ENCODE results near the gene TJP2.
"Not testable (repeated sequence)": the region's sequence is repeated elsewhere in the genome, so short reads cannot be mapped to it uniquely, and the experiment has no call there.

Gene TJP2

GRCh38 chr9:69297300-69297980, 123.4 kb downstream of the TJP2 start:
- DNase-seq: no peak

- no peak for DNase-seq
Observed at GRCh38 chr9:69299315-69299714, 125.2 kb downstream of the TJP2 start.

GRCh38 chr9:69299826-69300225, 125.7 kb downstream of the TJP2 start:
- DNase-seq: no peak

- DNase-seq: no peak
Observed at GRCh38 chr9:69303331-69303730, 129.3 kb downstream of the TJP2 start.

- DNase-seq: not testable (repeated sequence)
Observed at GRCh38 chr9:69306895-69307445, 132.9 kb downstream of the TJP2 start.

- no peak for DNase-seq
Observed at GRCh38 chr9:69307446-69308205, 133.5 kb downstream of the TJP2 start.

GRCh38 chr9:69308206-69308931, 134.3 kb downstream of the TJP2 start:
- DNase-seq: no peak

GRCh38 chr9:69313175-69313574, 139.1 kb downstream of the TJP2 start:
- DNase-seq: no peak

GRCh38 chr9:69314547-69314946, 140.5 kb downstream of the TJP2 start:
- no peak for DNase-seq

GRCh38 chr9:69317081-69317480, 143.0 kb downstream of the TJP2 start:
- no peak for DNase-seq

- DNase-seq: no peak
Observed at GRCh38 chr9:69317894-69318293, 143.8 kb downstream of the TJP2 start.

GRCh38 chr9:69319324-69320025, 145.4 kb downstream of the TJP2 start:
- DNase-seq: no peak

GRCh38 chr9:69322256-69322655, 148.2 kb downstream of the TJP2 start:
- no peak for DNase-seq

GRCh38 chr9:69323861-69324260, 149.8 kb downstream of the TJP2 start:
- no peak for DNase-seq

All from activated effector memory CD4-positive, alpha-beta T cell treated with anti-CD3 and anti-CD28 coated beads, Interleukin-2, amount 50 U/mL, for 16 hours (primary cell).